ENCODE results near the gene ADGRE3. TPM values are rescaled to one million over a fixed set of nuclear protein-coding genes. Genes with fewer than 3 reads are reported as not detected.

The ADGRE3 gene
- total and polyA plus RNA-seq, 3 donors from 2014 or later, result 0.19 to 0.46 (median 0.31) TPM

DNA sequence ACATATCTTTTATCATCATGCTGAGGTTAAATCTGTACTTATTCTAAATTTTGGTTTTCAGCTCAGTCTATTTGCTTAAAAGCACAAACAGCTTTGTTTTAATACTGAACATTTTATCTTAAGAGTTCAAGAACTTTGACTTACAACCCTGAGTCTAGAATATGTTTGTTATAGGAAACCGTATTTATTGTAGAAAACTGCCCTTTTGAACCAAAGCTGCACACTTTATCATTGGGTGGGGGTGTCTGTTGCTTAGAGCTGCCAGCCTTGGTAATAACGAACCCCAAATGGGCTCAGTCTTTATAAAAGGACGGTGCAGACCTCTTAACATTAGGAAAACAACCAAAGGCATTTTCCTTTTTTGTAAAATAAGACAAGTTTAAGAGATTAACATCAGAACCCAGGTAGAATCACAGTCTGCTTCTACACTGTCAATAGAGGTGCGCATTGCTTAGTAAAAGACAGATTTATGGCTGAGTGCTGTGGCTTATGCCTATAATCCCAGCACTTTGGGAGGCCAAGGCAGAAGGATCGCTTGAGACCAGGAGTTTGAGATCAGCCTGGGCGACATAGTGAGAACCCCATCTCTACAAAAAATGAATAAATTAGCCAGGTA lies 14.7 kb downstream of the ADGRE3 start:
- H3K9me3 ChIP-seq, result no peaks in the 10 kb centered on the region
- H3K36me3 ChIP-seq (ENCODE audit: low read depth, missing control alignments), result no peaks in the 10 kb centered on the region
- no peak for TF ChIP-seq POLR2A (IDR thresholded peaks at IDR 0.05)
- no peaks in the 10 kb centered on the region for H3K27me3 ChIP-seq
- intact Hi-C loops (cut with DNase I; ENCODE audit: low total_unique reads), result no loop called here
- no peaks in the 10 kb centered on the region for H3K4me1 ChIP-seq
- no peak for DNase-seq
- H3K27ac ChIP-seq, result no peak overlapping the region
- H3K4me3 ChIP-seq, result no peak overlapping the region
- 74 to 77% methylated on average over 6 of the region's 6 CpGs for WGBS, 2 donors

DNA sequence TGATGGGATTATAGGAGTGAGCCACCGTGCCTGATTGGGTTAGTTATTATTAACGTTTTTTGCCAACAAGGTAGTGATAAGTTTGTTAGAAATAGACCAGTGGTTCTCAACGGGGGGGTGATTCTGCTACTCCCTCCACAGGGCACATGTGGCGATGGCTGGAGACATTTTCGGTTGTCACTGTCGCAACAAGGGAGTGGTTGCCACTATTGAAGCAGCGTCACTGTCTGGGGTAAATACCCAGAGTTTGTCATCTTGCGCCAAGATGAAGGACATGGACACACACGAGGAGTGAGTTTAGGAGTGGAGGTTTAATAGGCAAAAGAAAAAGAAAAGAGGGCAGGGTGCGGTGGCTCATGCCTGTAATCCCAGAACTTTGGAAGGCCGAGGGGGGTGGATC lies 18.9 kb downstream of the ADGRE3 start:
- H3K27ac ChIP-seq, result no peak overlapping the region
- DNase-seq, result no peak
- TF ChIP-seq, protein P1, sequence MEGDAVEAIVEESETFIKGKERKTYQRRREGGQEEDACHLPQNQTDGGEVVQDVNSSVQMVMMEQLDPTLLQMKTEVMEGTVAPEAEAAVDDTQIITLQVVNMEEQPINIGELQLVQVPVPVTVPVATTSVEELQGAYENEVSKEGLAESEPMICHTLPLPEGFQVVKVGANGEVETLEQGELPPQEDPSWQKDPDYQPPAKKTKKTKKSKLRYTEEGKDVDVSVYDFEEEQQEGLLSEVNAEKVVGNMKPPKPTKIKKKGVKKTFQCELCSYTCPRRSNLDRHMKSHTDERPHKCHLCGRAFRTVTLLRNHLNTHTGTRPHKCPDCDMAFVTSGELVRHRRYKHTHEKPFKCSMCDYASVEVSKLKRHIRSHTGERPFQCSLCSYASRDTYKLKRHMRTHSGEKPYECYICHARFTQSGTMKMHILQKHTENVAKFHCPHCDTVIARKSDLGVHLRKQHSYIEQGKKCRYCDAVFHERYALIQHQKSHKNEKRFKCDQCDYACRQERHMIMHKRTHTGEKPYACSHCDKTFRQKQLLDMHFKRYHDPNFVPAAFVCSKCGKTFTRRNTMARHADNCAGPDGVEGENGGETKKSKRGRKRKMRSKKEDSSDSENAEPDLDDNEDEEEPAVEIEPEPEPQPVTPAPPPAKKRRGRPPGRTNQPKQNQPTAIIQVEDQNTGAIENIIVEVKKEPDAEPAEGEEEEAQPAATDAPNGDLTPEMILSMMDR (IDR thresholded peaks at IDR 0.05), result no peak
- TF ChIP-seq POLR2A (IDR thresholded peaks at IDR 0.05), result no peak
- intact Hi-C loops (cut with DNase I; ENCODE audit: low total_unique reads), result no loop called here
- no peaks in the 10 kb centered on the region for H3K36me3 ChIP-seq (ENCODE audit: low read depth, missing control alignments)
- H3K9me3 ChIP-seq, result no peaks in the 10 kb centered on the region
- no peak overlapping the region for H3K4me3 ChIP-seq
- H3K4me1 ChIP-seq, result no peaks in the 10 kb centered on the region
- no peaks in the 10 kb centered on the region for H3K27me3 ChIP-seq
- WGBS, 2 donors, result 81 to 82% methylated on average over 11 of the region's 11 CpGs

DNA sequence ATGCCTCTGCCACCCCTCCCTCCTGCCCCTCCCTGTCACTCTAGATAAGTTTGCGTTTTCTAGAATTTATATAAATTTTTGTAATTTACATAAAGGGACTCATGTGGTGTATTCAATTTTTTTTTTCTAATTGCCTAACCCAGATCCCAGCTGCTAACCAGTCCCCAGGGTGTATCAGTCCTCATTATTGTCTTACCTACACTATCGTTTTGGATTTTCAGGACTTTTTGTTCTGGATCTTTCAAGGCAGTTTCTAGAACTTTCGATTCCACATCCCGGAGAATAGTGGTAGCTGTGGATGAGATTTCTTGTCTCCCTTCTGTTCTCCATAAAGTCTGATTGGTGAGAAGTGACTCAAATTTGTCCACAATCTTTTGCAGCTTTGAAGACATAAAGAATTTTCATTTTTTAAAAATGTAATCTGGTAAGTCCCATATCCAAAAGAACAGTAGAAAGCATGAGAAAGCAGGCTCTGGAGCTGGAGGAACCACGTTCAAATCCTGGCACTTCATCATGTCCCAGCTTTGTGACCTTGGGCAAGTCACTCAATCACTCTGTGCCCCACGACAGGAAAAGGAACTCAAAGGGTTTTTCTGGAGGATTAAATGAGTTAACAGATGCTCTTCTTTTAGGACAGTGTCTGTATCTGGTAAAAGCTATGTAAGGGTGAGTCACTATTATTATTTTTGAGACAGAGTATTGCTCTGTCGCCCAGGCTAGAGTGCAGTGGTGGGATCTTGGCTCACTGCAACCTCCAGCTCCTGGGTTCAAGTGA lies 19.7 kb downstream of the ADGRE3 start:
- intact Hi-C loops (cut with DNase I; ENCODE audit: low total_unique reads), result no loop called here

DNA sequence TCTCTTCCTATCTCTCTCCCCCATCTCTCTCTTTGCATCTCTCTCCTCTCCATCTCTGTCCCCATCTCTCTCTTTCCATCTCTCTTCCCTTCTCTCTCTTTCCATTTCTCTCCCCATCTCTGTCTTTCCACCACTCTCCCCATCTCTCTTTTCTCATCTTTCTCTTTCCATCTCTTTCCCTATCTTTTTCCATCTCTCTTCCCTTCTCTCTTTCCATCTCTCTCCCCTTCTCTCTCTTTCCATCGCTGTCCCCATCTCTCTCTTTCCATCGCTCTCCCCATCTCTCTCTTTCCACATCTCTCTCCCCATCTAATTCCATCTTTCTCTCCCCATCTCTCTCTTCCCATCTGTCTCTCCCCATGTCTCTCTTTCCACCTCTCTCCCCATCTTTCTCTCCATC lies 24.5 kb downstream of the ADGRE3 start:
- no peak overlapping the region for H3K4me3 ChIP-seq
- no peaks in the 10 kb centered on the region for H3K4me1 ChIP-seq
- H3K27me3 ChIP-seq, result no peaks in the 10 kb centered on the region
- 70 to 81% methylated on average over 2 of the region's 2 CpGs for WGBS, 2 donors
- H3K27ac ChIP-seq, result no peak overlapping the region
- H3K9me3 ChIP-seq, result no peaks in the 10 kb centered on the region
- no peak for TF ChIP-seq POLR2A (IDR thresholded peaks at IDR 0.05)
- TF ChIP-seq, protein P1 (IDR thresholded peaks at IDR 0.05), result no peak
- no peaks in the 10 kb centered on the region for H3K36me3 ChIP-seq (ENCODE audit: low read depth, missing control alignments)
- no peak for DNase-seq
- intact Hi-C loops (cut with DNase I; ENCODE audit: low total_unique reads), result no loop called here

More for the DNA sequence above, 19.7 kb downstream of the ADGRE3 start:
- Histone ChIP-seq H3K27me3 (no peaks in the 10 kb centered on the region), H3K9me3 (no peaks in the 10 kb centered on the region), H3K4me1 (no peaks in the 10 kb centered on the region), H3K4me3 (no peak overlapping the region), H3K36me3 (ENCODE audit: low read depth, missing control alignments) (no peaks in the 10 kb centered on the region), H3K27ac (no peak overlapping the region)
- TF ChIP-seq POLR2A (IDR thresholded peaks at IDR 0.05), result no peak
- TF ChIP-seq, protein P1 (IDR thresholded peaks at IDR 0.05), result no peak
- 70 to 71% methylated on average over 7 of the region's 7 CpGs for WGBS, 2 donors
- DNase-seq, result no peak

DNA sequence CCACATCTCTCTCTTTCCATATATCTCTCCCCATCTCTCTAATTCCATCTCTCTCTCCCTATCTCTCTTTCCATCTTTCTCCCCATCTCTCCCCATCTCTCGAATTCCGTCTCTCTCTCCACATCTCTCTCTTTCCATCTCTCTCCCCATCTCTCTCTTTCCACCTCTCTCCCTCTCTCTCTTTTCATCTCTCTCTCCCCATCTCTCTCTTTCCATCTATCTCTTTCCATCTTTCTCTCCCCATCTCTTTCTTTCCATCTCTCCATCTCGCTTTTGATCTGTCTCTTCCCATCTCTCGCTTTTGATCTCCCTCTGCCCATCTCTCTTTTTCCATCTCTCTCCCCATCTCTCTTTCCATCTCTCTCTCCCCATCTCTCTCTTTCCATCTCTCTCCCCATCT lies 25.6 kb downstream of the ADGRE3 start:
- WGBS, 2 donors, result 77 to 90% methylated on average over 4 of the region's 4 CpGs

More for the DNA sequence above, 25.6 kb downstream of the ADGRE3 start:
- H3K36me3 ChIP-seq (ENCODE audit: low read depth, missing control alignments), result no peaks in the 10 kb centered on the region
- no peaks in the 10 kb centered on the region for H3K9me3 ChIP-seq
- no peaks in the 10 kb centered on the region for H3K27me3 ChIP-seq
- H3K27ac ChIP-seq, result no peak overlapping the region
- H3K4me3 ChIP-seq, result no peak overlapping the region
- no peak for DNase-seq
- no peak for TF ChIP-seq POLR2A (IDR thresholded peaks at IDR 0.05)
- TF ChIP-seq, protein P1 (IDR thresholded peaks at IDR 0.05), result no peak
- no peaks in the 10 kb centered on the region for H3K4me1 ChIP-seq
- intact Hi-C loops (cut with DNase I; ENCODE audit: low total_unique reads), result no loop called here
